ENCODE measurements around the gene OR2J3. TPM values are rescaled to one million over a fixed set of nuclear protein-coding genes. Genes with fewer than 3 reads are reported as not detected.

OR2J3 gene
- total RNA-seq (2021; ENCODE audit: unreplicated experiment) (not detected), Bru-seq, nascent RNA (percentile 22 among the genes with signal in this experiment), BruChase-seq, experiment 1, labeled RNA remaining after a 2-hour chase (percentile 26 among the genes with signal in this experiment), BruChase-seq, experiment 2, labeled RNA remaining after a 6-hour chase (not detected)
- not detected for polyA plus RNA-seq (2012; ENCODE audit: insufficient read length)
- long read RNA-seq = 0 reads

- H3K27me3 ChIP-seq (ENCODE audit: control insufficient read depth, insufficient read depth, low read length) = peaks cover 2% of the 10 kb centered on the region; the same call in 1 of the 2 replicates
- ChIA-PET CTCF (no interaction called here), POLR2A (interaction anchor here (0.6 kb wide), 1 partner anchor 1156 kb away, joined by 3 read pairs; no protein-coding TSS in a partner anchor)
- DNase-seq (ENCODE audit: low read depth, low spot score) (no peak), ATAC-seq (no peak)
- TF ChIP-seq, protein P1, sequence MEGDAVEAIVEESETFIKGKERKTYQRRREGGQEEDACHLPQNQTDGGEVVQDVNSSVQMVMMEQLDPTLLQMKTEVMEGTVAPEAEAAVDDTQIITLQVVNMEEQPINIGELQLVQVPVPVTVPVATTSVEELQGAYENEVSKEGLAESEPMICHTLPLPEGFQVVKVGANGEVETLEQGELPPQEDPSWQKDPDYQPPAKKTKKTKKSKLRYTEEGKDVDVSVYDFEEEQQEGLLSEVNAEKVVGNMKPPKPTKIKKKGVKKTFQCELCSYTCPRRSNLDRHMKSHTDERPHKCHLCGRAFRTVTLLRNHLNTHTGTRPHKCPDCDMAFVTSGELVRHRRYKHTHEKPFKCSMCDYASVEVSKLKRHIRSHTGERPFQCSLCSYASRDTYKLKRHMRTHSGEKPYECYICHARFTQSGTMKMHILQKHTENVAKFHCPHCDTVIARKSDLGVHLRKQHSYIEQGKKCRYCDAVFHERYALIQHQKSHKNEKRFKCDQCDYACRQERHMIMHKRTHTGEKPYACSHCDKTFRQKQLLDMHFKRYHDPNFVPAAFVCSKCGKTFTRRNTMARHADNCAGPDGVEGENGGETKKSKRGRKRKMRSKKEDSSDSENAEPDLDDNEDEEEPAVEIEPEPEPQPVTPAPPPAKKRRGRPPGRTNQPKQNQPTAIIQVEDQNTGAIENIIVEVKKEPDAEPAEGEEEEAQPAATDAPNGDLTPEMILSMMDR (IDR thresholded peaks at IDR 0.05) = no peak
- no peak for TF ChIP-seq TCF7L2 (IDR thresholded peaks at IDR 0.05; ENCODE audit: low read depth, low read length)
- TF ChIP-seq POLR2AphosphoS5 (IDR thresholded peaks at IDR 0.05; ENCODE audit: low read depth, low read length) = no peak
- TF ChIP-seq SIN3A (IDR thresholded peaks at IDR 0.05; ENCODE audit: borderline replicate concordance, insufficient read depth, low read depth, low read length) = no peak
- TF ChIP-seq, protein P2, sequence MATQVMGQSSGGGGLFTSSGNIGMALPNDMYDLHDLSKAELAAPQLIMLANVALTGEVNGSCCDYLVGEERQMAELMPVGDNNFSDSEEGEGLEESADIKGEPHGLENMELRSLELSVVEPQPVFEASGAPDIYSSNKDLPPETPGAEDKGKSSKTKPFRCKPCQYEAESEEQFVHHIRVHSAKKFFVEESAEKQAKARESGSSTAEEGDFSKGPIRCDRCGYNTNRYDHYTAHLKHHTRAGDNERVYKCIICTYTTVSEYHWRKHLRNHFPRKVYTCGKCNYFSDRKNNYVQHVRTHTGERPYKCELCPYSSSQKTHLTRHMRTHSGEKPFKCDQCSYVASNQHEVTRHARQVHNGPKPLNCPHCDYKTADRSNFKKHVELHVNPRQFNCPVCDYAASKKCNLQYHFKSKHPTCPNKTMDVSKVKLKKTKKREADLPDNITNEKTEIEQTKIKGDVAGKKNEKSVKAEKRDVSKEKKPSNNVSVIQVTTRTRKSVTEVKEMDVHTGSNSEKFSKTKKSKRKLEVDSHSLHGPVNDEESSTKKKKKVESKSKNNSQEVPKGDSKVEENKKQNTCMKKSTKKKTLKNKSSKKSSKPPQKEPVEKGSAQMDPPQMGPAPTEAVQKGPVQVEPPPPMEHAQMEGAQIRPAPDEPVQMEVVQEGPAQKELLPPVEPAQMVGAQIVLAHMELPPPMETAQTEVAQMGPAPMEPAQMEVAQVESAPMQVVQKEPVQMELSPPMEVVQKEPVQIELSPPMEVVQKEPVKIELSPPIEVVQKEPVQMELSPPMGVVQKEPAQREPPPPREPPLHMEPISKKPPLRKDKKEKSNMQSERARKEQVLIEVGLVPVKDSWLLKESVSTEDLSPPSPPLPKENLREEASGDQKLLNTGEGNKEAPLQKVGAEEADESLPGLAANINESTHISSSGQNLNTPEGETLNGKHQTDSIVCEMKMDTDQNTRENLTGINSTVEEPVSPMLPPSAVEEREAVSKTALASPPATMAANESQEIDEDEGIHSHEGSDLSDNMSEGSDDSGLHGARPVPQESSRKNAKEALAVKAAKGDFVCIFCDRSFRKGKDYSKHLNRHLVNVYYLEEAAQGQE (IDR thresholded peaks at IDR 0.05; ENCODE audit: insufficient read depth in 1 of 2, low read depth in 2 of 2, low read length in 1 of 2) = no peak
- intact Hi-C loops (cut with micrococcal nuclease; ENCODE audit: unreplicated experiment) = no loop called here
- H3K4me3 ChIP-seq (ENCODE audit: low read depth in 2 of 2, low read length in 2 of 2) = no peak within 1 kb of the TSS
- no TSS peak for BruUV-seq (replicated peaks)
- H3K9me3 ChIP-seq (ENCODE audit: control insufficient read depth, insufficient read depth, low read depth, low read length) = no peaks in the 10 kb centered on the region
- H3K4me1 ChIP-seq (ENCODE audit: control insufficient read depth, insufficient read depth, low read length) = no peaks in the 10 kb centered on the region
- no peak within 1 kb of the TSS for H3K27ac ChIP-seq (ENCODE audit: low read length)
- in situ Hi-C loops (cut with HindIII; ENCODE audit: low pct_unique_long_range_greater_than_20kb, low sequenced_read_pairs) = no loop called here
- no peaks in the 10 kb centered on the region for H3K36me3 ChIP-seq (ENCODE audit: control insufficient read depth, insufficient read depth, low read length)
Measured at GRCh38 chr6:29107758-29108157, at the start of gene OR2J3. OR2J3 (plus strand) TSS chr6:29108058; CDS start chr6:29111891, 3,833 bp downstream.

DNA sequence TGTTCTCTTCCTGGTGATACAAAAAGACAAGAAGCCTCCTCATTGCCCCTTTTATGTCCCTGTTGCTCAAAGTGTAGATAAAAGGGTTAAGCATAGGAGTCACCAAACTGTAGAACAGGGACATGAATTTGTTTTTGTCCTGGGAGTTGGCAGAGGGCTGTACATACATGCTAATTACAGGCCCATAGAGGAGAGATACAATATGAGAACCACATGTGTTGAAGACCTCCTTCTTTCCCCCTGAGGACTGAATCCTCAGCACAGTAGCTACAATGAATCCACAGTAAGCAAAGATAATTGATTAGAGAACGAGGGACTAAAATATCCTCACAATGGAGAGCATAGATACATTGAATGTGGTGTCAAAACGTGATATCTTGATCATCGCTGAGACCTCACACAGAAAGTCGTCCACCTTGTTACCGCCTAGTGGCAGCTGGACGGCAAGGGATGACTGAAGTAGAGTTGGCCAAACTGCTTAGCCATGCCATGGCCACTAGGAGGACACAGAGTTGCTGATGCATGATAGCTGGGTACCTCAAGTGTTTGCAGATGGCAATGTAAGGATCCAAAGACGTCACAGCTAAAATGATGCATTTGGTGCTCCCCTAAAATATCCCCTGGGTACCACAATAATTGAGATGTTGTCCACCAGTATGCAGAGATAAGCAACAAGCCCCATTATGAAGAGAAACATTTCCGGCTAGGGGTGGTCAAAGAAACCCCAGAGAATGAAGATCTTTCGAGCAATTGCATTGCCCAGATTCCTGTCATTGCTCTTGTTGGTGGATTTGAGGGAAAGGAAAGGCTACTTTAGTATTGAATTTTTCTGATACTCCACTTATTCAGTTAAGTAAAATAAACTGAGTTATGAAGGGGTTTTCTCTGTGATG, 35.8 kb upstream of the OR2J3 start:
- no TSS peak for BruUV-seq (replicated peaks)
- peaks cover 7% of the 10 kb centered on the region for H3K27me3 ChIP-seq (ENCODE audit: control insufficient read depth, insufficient read depth, low read length)
- no peaks in the 10 kb centered on the region for H3K36me3 ChIP-seq (ENCODE audit: control insufficient read depth, insufficient read depth, low read length)
- CTCF ChIA-PET = no interaction called here
- peak; percentile 20 for DNase-seq (ENCODE audit: low read depth, low spot score)
- TF ChIP-seq POLR2AphosphoS5 (IDR thresholded peaks at IDR 0.05; ENCODE audit: low read depth, low read length) = no peak
- TF ChIP-seq, protein P1 (IDR thresholded peaks at IDR 0.05) = peak; percentile 84
- TF ChIP-seq, protein P2 (IDR thresholded peaks at IDR 0.05; ENCODE audit: insufficient read depth in 1 of 2, low read depth in 2 of 2, low read length in 1 of 2) = no peak
- no peak for TF ChIP-seq SIN3A (IDR thresholded peaks at IDR 0.05; ENCODE audit: borderline replicate concordance, insufficient read depth, low read depth, low read length)
- H3K4me1 ChIP-seq (ENCODE audit: control insufficient read depth, insufficient read depth, low read length) = no peaks in the 10 kb centered on the region; the same call in 1 of the 2 replicates
- no peaks in the 10 kb centered on the region for H3K9me3 ChIP-seq (ENCODE audit: control insufficient read depth, insufficient read depth, low read depth, low read length)
- intact Hi-C loops (cut with micrococcal nuclease; ENCODE audit: unreplicated experiment) (no loop called here), in situ Hi-C loops (cut with HindIII; ENCODE audit: low pct_unique_long_range_greater_than_20kb, low sequenced_read_pairs) (no loop called here)
- H3K4me3 ChIP-seq (ENCODE audit: low read depth in 2 of 2, low read length in 2 of 2) = no peak overlapping the region
- no peak overlapping the region for H3K27ac ChIP-seq (ENCODE audit: low read length)
- POLR2A ChIA-PET = no interaction called here
- peak; percentile 91 for ATAC-seq
